BE2C (cell line): Measurements from ENCODE around the gene SHC4.
A peak's percentile ranks its signal among the peaks of the same experiment; 100 is the strongest.

ENCODE experiments used
- DNase-seq: peaks from one replicate; pipeline ENCODE4 v3.0.0-alpha.2; 2020
- H3K27me3 ChIP-seq: fragments of 250-450 bp; sonication (Bioruptor Pico); 2 replicates; pipeline ENCODE4 v1.5.1; 2020; ENCODE audit warnings: mild to moderate bottlenecking
- H3K36me3 ChIP-seq: fragments of 250-450 bp; sonication (Bioruptor Pico); 2 replicates; pipeline ENCODE4 v1.5.1; 2020; ENCODE audit warnings: mild to moderate bottlenecking
- H3K4me1 ChIP-seq: fragments of 250-450 bp; sonication (Bioruptor Pico); 2 replicates; pipeline ENCODE4 v1.5.1; 2020
- H3K4me3 ChIP-seq: 2 replicates; pipeline ENCODE4 v1.5.1; 2011; ENCODE audit warnings: low read depth, low read length
- H3K9me3 ChIP-seq: fragments of 250-450 bp; sonication (Bioruptor Pico); 2 replicates; pipeline ENCODE4 v1.5.1; 2020
- CTCF ChIP-seq: IDR thresholded peaks from 2 replicates; pipeline ENCODE4 v1.5.1; 2012; ENCODE audit warnings: mild to moderate bottlenecking, low read depth, low read length

The SHC4 gene

DNA sequence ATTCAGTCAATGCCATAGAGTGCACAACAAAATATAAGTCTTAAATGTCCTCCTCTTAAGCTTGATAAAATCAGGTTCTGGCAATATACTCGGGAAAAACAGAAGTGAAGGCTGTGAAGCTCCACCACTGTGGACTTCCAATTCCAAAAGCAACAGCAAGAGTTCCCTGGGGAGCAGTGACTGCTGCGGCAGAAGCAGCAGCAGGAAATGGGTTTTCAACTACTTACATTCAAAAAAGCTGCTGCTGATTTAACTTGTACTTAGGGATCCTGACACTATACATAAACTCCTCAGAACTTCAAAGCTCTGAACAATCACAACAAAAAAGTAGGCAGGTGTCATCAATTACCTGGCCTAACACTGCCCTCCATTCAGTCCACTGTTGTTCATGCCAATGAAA, 157.6 kb downstream of the SHC4 start:
- TF ChIP-seq CTCF, result no peak
- Histone ChIP-seq H3K4me1 (peaks cover 18% of the 10 kb centered on the region), H3K4me3 (peak overlapping the region; percentile 46), H3K27me3 (no peaks in the 10 kb centered on the region), H3K36me3 (peaks cover 9% of the 10 kb centered on the region), H3K9me3 (no peaks in the 10 kb centered on the region)
- peak; percentile 83 for DNase-seq

GRCh38 chr15:48805591-48805990, 158.1 kb downstream of the SHC4 start:
- Histone ChIP-seq H3K27me3 (no peaks in the 10 kb centered on the region), H3K4me3 (peak overlapping the region; percentile 46), H3K36me3 (peaks cover 9% of the 10 kb centered on the region), H3K4me1 (peaks cover 23% of the 10 kb centered on the region), H3K9me3 (no peaks in the 10 kb centered on the region)
- TF ChIP-seq CTCF, result no peak
- DNase-seq, result no peak

GRCh38 chr15:48803877-48804276, 159.8 kb downstream of the SHC4 start:
- peak; percentile 61 for DNase-seq
- Histone ChIP-seq H3K27me3 (no peaks in the 10 kb centered on the region), H3K4me3 (no peak overlapping the region), H3K36me3 (peaks cover 9% of the 10 kb centered on the region), H3K9me3 (no peaks in the 10 kb centered on the region), H3K4me1 (peaks cover 36% of the 10 kb centered on the region)
- no peak for TF ChIP-seq CTCF

DNA sequence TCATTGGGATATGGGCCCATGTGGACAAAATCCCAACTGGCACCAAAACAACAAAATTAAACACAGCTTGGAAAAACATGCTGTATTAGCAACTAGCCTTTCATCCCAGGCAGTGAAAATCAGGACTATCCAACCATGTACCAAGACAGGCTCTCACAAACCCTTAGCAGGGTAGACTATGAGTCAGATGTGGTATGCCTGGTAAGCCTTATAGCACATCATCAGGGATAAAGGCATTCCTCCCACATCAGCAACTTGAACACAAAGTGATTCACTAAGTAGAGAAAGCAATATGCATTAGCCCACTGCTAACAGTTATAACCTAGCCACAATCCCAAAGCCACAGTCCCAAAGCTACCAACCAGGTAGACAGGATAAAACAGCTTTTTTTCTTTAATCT, 160.9 kb downstream of the SHC4 start:
- DNase-seq, result no peak
- no peak for TF ChIP-seq CTCF
- Histone ChIP-seq H3K36me3 (peaks cover 9% of the 10 kb centered on the region), H3K27me3 (no peaks in the 10 kb centered on the region), H3K4me3 (no peak overlapping the region), H3K9me3 (no peaks in the 10 kb centered on the region), H3K4me1 (peaks cover 38% of the 10 kb centered on the region)

GRCh38 chr15:48802257-48802656, 161.5 kb downstream of the SHC4 start:
- peaks cover 43% of the 10 kb centered on the region for H3K4me1 ChIP-seq
- no peaks in the 10 kb centered on the region for H3K9me3 ChIP-seq
- TF ChIP-seq CTCF, result no peak
- no peak for DNase-seq
- no peak overlapping the region for H3K4me3 ChIP-seq
- H3K36me3 ChIP-seq, result peaks cover 14% of the 10 kb centered on the region
- no peaks in the 10 kb centered on the region for H3K27me3 ChIP-seq

DNA sequence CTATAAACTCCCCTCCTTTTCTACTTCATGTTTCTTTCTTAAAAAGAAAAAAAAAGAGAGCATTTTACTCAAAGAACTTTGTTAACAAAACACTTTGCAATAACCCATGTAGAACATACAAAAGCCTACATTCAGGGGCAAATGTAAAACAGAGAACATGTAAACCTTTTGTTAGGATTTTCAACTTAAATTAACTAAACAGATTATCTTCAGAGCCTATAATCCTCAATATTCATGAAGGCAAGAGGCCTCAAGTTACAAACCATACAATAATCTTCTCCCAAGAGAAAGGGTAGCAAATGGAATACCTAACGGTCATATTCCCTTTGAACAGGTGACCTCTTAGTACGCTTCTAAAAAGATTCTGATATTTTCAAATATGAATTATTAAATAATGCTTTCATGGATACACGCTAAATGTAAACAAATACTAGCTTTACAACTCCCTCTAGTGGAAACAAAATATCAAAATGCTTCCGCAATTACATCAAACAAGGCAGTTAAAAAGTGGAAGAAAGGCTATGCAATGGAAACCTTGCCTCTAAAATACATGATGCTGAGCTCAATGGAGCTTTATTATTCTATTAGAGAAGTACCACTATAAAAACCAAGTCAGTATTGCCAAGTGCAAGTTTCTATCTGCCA, 162.8 kb downstream of the SHC4 start:
- H3K36me3 ChIP-seq, result peaks cover 24% of the 10 kb centered on the region
- no peak overlapping the region for H3K4me3 ChIP-seq

More for the DNA sequence above, 162.8 kb downstream of the SHC4 start:
- Histone ChIP-seq H3K9me3 (no peaks in the 10 kb centered on the region), H3K27me3 (no peaks in the 10 kb centered on the region), H3K4me1 (peaks cover 40% of the 10 kb centered on the region)
- DNase-seq, result no peak
- peak; percentile 59 for TF ChIP-seq CTCF
